Uterus (tissue), 4 donors: ENCODE results near the gene PHF19. TPM values are rescaled to one million over a fixed set of nuclear protein-coding genes. Genes with fewer than 3 reads are reported as not detected.

Experiments used
- DNase-seq, 2 donors: peaks; one replicate each; pipeline ENCODE4 v3.0.0-alpha.2; 2019 to 2020
- H3K27ac ChIP-seq, 2 donors: fragments of 200-600 bp; sonication (generic); 1 replicate in 1 of 2; 2 replicates in 1 of 2; pipeline ENCODE4 v1.5.1; 2016 to 2018
- H3K27me3 ChIP-seq, 2 donors: fragments of 200-600 bp; sonication (generic); one replicate each; pipeline ENCODE4 v1.5.1; 2018 to 2019; ENCODE audit warnings: control low read depth in 1 of 2
- H3K36me3 ChIP-seq, 2 donors: fragments of 200-600 bp; sonication (generic); one replicate each; pipeline ENCODE4 v1.5.1; 2019; ENCODE audit warnings: control low read depth in 1 of 2
- H3K4me1 ChIP-seq, 2 donors: fragments of 200-600 bp; sonication (generic); one replicate each; pipeline ENCODE4 v1.5.1; 2018 to 2019; ENCODE audit warnings: control low read depth in 1 of 2
- H3K4me3 ChIP-seq, 2 donors: fragments of 200-600 bp; sonication (generic); 1 replicate in 1 of 2; 2 replicates in 1 of 2; pipeline ENCODE4 v1.5.1; 2018 to 2019; ENCODE audit warnings: mild to moderate bottlenecking in 1 of 2
- H3K9me3 ChIP-seq, 2 donors: fragments of 200-600 bp; sonication (generic); one replicate each; pipeline ENCODE4 v1.5.1; 2019; ENCODE audit warnings: control low read depth in 1 of 2
- POLR2A ChIP-seq, 2 donors: fragments of 450-650 bp; IDR thresholded peaks; one replicate each; pipeline ENCODE4 v1.6.1; 2016; ENCODE audit warnings: antibody characterized with exemption in 2 of 2, mild to moderate bottlenecking in 1 of 2, moderate library complexity in 1 of 2
- intact Hi-C: fragments of 100-400 bp; cut with DNase I; formaldehyde crosslinking; loops from one replicate; pipeline ENCODE4 v1.15.1; 2023; ENCODE audit warnings: low total_unique reads
- total RNA-seq, 4 donors: library from RNA; depleted of rRNA in 3 of 4; stranded (reverse); fragments of >200 nt in 3 of 4; gene quantifications; one replicate each; pipeline versions ENCODE4 v1.1.0 to v1.2.4, GENCODE V29; 2014 to 2023
- TF ChIP-seq, protein P1 (sequence below), 4 experiments: fragments of 200-600 bp in 2 of 4; fragments of 450-650 bp in 2 of 4; sonication (generic) in 2 of 4; IDR thresholded peaks; one replicate each; pipeline ENCODE4 v1.5.1; 2016 to 2019; ENCODE audit warnings: antibody characterized with exemption in 4 of 4, mild to moderate bottlenecking in 2 of 4, moderate library complexity in 1 of 4
- donor health status: DM: yes; HTN: yes; CAD: no.

The PHF19 gene
- total RNA-seq, 4 donors from 2014 or later = 12.6 to 76.3 (median 31.8) TPM

DNA sequence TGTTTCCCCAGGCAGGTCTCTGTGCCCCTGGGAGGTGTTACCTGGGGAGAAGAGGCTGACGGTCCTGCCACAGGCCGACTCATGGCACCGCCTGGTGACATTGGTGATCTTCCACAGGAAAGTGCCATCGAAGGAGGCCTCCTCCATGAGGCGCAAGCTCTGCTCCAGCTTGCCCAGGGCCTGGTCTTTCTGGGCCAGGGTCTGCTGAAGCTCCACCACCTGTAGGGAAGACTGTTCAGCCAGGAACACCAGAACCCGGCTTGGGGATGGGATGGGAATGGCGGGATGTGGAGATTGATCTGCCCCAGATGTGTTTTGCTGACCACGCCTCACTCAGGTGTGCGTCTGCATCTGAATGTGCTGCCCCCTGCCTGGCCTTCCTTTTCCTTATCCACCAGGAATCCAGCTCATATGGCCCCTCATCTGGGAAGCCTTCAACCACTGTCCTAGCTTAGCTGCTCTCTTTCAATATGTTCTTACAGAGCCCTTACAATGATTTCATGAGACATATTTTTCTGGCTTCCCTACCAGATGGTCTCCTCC is 34.4 kb upstream of the PHF19 start:
- TF ChIP-seq, protein P1, sequence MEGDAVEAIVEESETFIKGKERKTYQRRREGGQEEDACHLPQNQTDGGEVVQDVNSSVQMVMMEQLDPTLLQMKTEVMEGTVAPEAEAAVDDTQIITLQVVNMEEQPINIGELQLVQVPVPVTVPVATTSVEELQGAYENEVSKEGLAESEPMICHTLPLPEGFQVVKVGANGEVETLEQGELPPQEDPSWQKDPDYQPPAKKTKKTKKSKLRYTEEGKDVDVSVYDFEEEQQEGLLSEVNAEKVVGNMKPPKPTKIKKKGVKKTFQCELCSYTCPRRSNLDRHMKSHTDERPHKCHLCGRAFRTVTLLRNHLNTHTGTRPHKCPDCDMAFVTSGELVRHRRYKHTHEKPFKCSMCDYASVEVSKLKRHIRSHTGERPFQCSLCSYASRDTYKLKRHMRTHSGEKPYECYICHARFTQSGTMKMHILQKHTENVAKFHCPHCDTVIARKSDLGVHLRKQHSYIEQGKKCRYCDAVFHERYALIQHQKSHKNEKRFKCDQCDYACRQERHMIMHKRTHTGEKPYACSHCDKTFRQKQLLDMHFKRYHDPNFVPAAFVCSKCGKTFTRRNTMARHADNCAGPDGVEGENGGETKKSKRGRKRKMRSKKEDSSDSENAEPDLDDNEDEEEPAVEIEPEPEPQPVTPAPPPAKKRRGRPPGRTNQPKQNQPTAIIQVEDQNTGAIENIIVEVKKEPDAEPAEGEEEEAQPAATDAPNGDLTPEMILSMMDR (IDR thresholded peaks at IDR 0.05) = no peak
- no peak for TF ChIP-seq POLR2A (IDR thresholded peaks at IDR 0.05)
- Histone ChIP-seq H3K9me3 (no peaks in the 10 kb centered on the region), H3K27me3 (no peaks in the 10 kb centered on the region), H3K36me3 (no peaks in the 10 kb centered on the region), H3K4me3 (no peak overlapping the region), H3K27ac (no peak overlapping the region), H3K4me1 (peaks cover 0 to 4% of the 10 kb centered on the region in 2 donors)
- no peak for DNase-seq
- intact Hi-C loops = no loop called here

DNA sequence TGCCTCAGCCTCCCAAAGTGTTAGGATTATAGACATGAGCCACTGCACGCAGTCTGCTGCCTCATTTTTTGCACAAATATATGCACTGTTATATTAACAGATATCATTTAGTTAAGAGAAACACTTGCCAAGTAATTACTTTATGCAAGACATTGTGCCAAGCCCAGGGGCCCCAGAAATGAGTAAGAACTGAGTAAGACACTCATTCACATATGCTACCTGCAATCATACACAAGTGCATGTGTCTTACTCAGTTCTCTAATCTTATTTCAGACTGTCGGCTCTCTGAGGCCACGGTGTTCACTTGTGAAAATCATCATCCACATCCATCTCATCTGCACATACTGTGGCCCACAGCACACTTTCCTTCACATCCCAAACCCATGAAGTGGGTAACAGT is 33.7 kb upstream of the PHF19 start:
- no peak overlapping the region for H3K27ac ChIP-seq
- no peaks in the 10 kb centered on the region for H3K9me3 ChIP-seq
- TF ChIP-seq, protein P1 (IDR thresholded peaks at IDR 0.05) = no peak
- TF ChIP-seq POLR2A (IDR thresholded peaks at IDR 0.05) = no peak
- intact Hi-C loops = no loop called here
- no peak for DNase-seq
- H3K4me1 ChIP-seq = no peaks in the 10 kb centered on the region
- no peaks in the 10 kb centered on the region for H3K36me3 ChIP-seq
- H3K27me3 ChIP-seq = no peaks in the 10 kb centered on the region
- no peak overlapping the region for H3K4me3 ChIP-seq

DNA sequence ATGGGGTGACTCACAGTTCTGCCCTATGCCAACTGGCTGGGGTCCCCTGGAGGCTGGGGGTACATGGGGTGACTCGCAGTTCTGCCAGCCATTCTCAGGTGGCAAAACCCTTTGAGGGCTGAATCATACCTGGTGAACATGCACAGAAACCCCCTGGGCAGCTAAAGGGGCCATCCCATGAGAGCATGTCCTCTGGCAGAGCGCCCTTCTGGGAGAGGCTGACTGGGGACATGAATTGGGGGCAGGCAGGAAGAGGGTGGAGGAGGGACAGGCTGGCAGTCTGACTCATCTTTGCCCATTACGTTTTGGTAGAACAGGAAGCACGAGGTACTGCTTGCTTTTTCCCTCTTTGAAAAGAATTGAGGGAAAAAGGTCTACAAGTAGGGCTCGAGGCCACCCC is 32.9 kb upstream of the PHF19 start:
- DNase-seq = no peak
- Histone ChIP-seq H3K27me3 (no peaks in the 10 kb centered on the region), H3K9me3 (no peaks in the 10 kb centered on the region), H3K4me3 (no peak overlapping the region), H3K27ac (no peak overlapping the region), H3K36me3 (no peaks in the 10 kb centered on the region), H3K4me1 (no peaks in the 10 kb centered on the region)
- TF ChIP-seq POLR2A (IDR thresholded peaks at IDR 0.05) = no peak
- TF ChIP-seq, protein P1 (IDR thresholded peaks at IDR 0.05) = no peak
- intact Hi-C loops = no loop called here

DNA sequence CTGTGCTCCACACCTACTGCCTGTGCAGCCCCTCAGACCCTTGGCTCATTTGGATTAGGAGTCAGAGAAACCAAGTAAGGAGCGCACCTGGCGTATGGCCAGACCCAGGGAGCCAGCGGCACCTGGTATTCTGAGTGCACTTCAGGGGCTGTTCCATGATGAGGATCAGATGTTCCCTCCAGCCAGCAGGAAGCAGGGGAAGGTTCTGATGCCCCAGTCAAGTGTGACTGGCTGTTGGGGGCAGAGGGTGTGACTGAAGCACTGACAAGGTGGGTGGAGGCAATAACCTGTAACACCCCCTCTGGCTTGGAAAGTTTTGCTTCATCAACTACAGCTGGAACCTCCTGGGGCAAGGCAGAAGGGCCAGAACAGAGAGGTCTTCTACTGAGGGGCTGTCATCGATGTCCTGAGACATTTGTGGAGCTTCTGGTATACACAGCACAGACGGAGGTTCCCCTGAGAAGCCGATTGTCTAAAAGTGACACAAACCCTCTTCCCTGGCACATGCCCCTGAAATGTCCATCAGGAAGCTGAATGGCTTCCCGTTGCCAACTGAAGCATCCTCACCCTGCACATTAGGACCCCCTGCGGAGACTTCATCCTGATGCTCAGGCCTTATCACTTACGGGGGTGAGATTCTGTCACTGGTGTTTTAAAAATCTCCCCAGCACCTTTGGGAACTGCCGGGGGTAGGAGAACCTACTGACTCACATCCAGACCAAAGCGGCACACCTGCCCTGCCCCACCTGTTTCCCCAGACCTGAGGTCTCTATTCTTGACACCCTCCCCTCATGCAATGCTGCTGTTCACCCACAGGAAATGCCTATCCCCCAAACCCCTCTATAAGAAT is 28.6 kb upstream of the PHF19 start:
- Histone ChIP-seq H3K36me3 (no peaks in the 10 kb centered on the region), H3K27ac (no peak overlapping the region), H3K4me3 (no peak overlapping the region), H3K4me1 (no peaks in the 10 kb centered on the region), H3K9me3 (no peaks in the 10 kb centered on the region), H3K27me3 (no peaks in the 10 kb centered on the region)
- intact Hi-C loops = no loop called here
- DNase-seq = no peak
- TF ChIP-seq, protein P1 (IDR thresholded peaks at IDR 0.05) = no peak
- TF ChIP-seq POLR2A (IDR thresholded peaks at IDR 0.05) = no peak

DNA sequence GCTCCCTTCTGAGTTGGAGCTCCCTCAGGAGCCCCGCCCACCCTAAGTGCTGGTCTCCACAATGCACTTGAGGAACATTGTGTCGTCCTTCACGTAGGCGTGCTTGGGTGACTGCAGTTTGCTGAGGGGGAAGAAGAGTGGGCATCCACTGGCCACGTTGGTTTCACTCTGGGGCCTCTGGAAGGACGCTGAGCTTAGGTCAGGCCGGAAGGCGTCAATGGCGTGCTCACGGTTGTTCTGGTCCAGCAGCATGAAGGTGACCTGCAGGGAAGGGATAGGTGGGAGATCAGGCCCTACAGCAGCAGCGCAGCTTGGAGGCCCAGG is 28.0 kb upstream of the PHF19 start:
- TF ChIP-seq POLR2A (IDR thresholded peaks at IDR 0.05) = no peak
- TF ChIP-seq, protein P1 (IDR thresholded peaks at IDR 0.05) = no peak
- Histone ChIP-seq H3K27ac (no peak overlapping the region), H3K36me3 (no peaks in the 10 kb centered on the region), H3K4me1 (no peaks in the 10 kb centered on the region), H3K27me3 (no peaks in the 10 kb centered on the region), H3K9me3 (no peaks in the 10 kb centered on the region), H3K4me3 (no peak overlapping the region)
- intact Hi-C loops = no loop called here
- no peak for DNase-seq
